ENCODE data around the gene TARBP1.
A peak's percentile ranks its signal among the peaks of the same experiment; 100 is the strongest.

TARBP1 gene

GRCh38 chr1:234477386-234478151, 1.4 kb downstream of the TARBP1 start:
- peaks cover 13% of the 10 kb centered on the region for H3K4me1 ChIP-seq (ENCODE audit: control insufficient read depth, insufficient read depth, low read length)

GRCh38 chr1:234476172-234476571, 2.8 kb downstream of the TARBP1 start:
- H3K4me3 ChIP-seq (ENCODE audit: low read length) = no peak overlapping the region
- no peak overlapping the region for H3K4me2 ChIP-seq (ENCODE audit: low read length)
- H3K27me3 ChIP-seq (ENCODE audit: control insufficient read depth, insufficient read depth, low read length) = peaks cover 9% of the 10 kb centered on the region
- peaks cover 13% of the 10 kb centered on the region for H3K4me1 ChIP-seq (ENCODE audit: control insufficient read depth, insufficient read depth, low read length)
- no peaks in the 10 kb centered on the region for H3K9me3 ChIP-seq (replicated peaks; ENCODE audit: low read length)
- H3K36me3 ChIP-seq (ENCODE audit: insufficient read depth, low read length) = no peaks in the 10 kb centered on the region
- H3K9ac ChIP-seq (ENCODE audit: low read depth, low read length) = no peak overlapping the region

More at GRCh38 chr1:234477386-234478151, 1.4 kb downstream of the TARBP1 start:
- H3K9me3 ChIP-seq (replicated peaks; ENCODE audit: low read length) = no peaks in the 10 kb centered on the region
- H3K4me3 ChIP-seq (ENCODE audit: low read length) = peak overlapping the region; percentile 100
- H3K9ac ChIP-seq (ENCODE audit: low read depth, low read length) = peak overlapping the region; percentile 86
- H3K36me3 ChIP-seq (ENCODE audit: insufficient read depth, low read length) = no peaks in the 10 kb centered on the region
- peaks cover 19% of the 10 kb centered on the region for H3K27me3 ChIP-seq (ENCODE audit: control insufficient read depth, insufficient read depth, low read length)
- H3K4me2 ChIP-seq (ENCODE audit: low read length) = peak overlapping the region; percentile 98

DNA sequence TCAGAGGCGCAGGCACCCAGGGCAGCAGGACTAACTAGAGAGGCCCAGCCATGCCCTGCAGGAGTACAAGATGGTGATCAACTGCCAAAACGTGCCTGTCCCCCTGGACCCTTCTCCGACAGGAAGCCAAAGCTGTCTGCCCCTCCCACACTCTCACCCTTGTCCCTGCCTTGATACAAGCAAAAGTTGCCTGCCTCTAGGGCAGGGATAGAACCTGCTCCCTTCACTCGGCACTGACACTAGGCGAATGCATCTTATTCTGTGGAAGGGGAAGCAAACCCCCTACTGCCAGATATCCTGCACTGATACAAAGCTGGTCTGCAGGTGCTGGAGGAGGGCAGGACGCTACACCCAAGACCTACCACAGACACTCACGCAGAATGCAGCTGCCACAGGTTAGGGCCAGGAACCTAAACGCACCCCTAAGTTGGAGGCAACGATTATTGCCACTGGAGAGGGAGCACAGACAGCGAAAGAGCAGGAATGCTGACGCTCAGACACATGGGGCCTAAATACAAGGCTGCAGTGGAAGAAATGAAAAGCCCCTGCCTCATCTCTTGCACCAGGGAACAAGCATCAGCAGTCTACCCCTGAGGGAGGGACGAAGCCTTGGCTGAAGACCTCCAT, 3.7 kb downstream of the TARBP1 start:
- no peaks in the 10 kb centered on the region for H3K9me3 ChIP-seq (replicated peaks; ENCODE audit: low read length)
- H3K4me1 ChIP-seq (ENCODE audit: control insufficient read depth, insufficient read depth, low read length) = peaks cover 13% of the 10 kb centered on the region
- H3K27me3 ChIP-seq (ENCODE audit: control insufficient read depth, insufficient read depth, low read length) = peaks cover 4% of the 10 kb centered on the region
- no peak overlapping the region for H3K4me2 ChIP-seq (ENCODE audit: low read length)
- no peaks in the 10 kb centered on the region for H3K36me3 ChIP-seq (ENCODE audit: insufficient read depth, low read length)
- H3K4me3 ChIP-seq (ENCODE audit: low read length) = no peak overlapping the region
- no peak overlapping the region for H3K9ac ChIP-seq (ENCODE audit: low read depth, low read length)

DNA sequence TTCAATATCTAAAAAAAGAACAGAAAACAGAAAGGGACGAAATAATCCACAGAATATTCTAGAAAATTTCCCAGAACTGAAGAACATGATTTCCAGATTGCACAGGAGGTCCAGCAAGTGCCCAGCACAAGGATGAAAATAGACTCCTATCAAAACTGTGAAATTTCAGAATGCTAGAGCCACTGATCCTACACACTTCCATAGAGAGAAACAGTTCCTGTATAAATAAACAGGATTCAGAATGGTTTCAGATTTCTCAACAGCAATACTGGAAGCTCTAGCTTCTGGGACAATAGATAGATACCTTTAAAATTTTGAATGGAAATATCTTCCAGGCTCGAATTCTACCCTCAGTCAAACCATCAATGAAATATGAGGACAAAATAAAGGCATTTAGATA, 4.6 kb downstream of the TARBP1 start:
- Histone ChIP-seq H3K4me3 (ENCODE audit: low read length) (no peak overlapping the region), H3K4me2 (ENCODE audit: low read length) (no peak overlapping the region), H3K36me3 (ENCODE audit: insufficient read depth, low read length) (no peaks in the 10 kb centered on the region), H3K9me3 (replicated peaks; ENCODE audit: low read length) (no peaks in the 10 kb centered on the region), H3K4me1 (ENCODE audit: control insufficient read depth, insufficient read depth, low read length) (peaks cover 12% of the 10 kb centered on the region), H3K27me3 (ENCODE audit: control insufficient read depth, insufficient read depth, low read length) (no peaks in the 10 kb centered on the region), H3K9ac (ENCODE audit: low read depth, low read length) (no peak overlapping the region)

DNA sequence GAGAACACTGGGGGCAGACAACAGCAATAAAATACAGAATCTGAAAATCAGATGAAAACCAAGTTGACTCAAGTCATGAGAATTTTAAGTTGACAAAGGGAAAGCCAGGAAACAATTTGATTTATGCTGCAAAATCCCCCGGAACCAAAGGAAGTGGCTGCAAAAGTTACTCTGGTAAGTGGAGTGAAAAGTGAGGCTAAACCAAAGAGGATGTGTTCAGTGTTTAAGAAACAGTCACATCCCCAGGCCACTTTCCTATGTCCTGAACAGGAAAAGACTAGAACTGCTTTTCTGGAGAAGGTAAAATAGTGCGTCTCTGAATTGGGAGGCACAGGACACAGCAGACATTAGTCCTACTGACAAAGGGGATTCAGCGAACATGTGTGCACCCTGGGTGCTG, 5.9 kb downstream of the TARBP1 start:
- peaks cover 3% of the 10 kb centered on the region for H3K36me3 ChIP-seq (ENCODE audit: insufficient read depth, low read length)
- H3K4me3 ChIP-seq (ENCODE audit: low read length) = no peak overlapping the region
- no peaks in the 10 kb centered on the region for H3K9me3 ChIP-seq (replicated peaks; ENCODE audit: low read length)
- no peak overlapping the region for H3K4me2 ChIP-seq (ENCODE audit: low read length)
- peaks cover 9% of the 10 kb centered on the region for H3K4me1 ChIP-seq (ENCODE audit: control insufficient read depth, insufficient read depth, low read length)
- H3K27me3 ChIP-seq (ENCODE audit: control insufficient read depth, insufficient read depth, low read length) = no peaks in the 10 kb centered on the region
- H3K9ac ChIP-seq (ENCODE audit: low read depth, low read length) = no peak overlapping the region

DNA sequence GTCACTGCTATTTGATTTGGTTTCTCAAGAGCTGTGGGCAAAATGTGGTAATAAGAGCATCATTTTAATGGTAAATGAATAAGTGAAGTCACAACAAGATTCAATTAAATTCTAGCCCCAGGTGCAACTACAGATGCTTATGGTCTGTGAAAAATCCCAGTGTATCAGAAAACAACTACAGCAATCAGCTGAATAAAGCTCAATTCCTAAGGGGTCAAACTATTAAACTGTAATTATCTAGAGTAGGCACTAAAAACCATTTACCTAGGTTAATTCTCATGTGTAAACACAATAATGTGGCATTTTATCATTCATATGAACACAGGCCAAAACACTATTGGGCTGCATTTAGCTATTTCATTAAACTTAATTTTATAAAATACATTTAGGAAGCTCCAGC, 9.6 kb downstream of the TARBP1 start:
- Histone ChIP-seq H3K9me3 (replicated peaks; ENCODE audit: low read length) (no peaks in the 10 kb centered on the region), H3K27me3 (ENCODE audit: control insufficient read depth, insufficient read depth, low read length) (no peaks in the 10 kb centered on the region), H3K9ac (ENCODE audit: low read depth, low read length) (no peak overlapping the region), H3K4me3 (ENCODE audit: low read length) (no peak overlapping the region), H3K36me3 (ENCODE audit: insufficient read depth, low read length) (peaks cover 12% of the 10 kb centered on the region), H3K4me1 (ENCODE audit: control insufficient read depth, insufficient read depth, low read length) (no peaks in the 10 kb centered on the region), H3K4me2 (ENCODE audit: low read length) (no peak overlapping the region)

GRCh38 chr1:234468580-234468979, 10.4 kb downstream of the TARBP1 start:
- no peaks in the 10 kb centered on the region for H3K4me1 ChIP-seq (ENCODE audit: control insufficient read depth, insufficient read depth, low read length)
- H3K27me3 ChIP-seq (ENCODE audit: control insufficient read depth, insufficient read depth, low read length) = no peaks in the 10 kb centered on the region
- no peak overlapping the region for H3K4me3 ChIP-seq (ENCODE audit: low read length)
- H3K36me3 ChIP-seq (ENCODE audit: insufficient read depth, low read length) = peaks cover 12% of the 10 kb centered on the region
- H3K9me3 ChIP-seq (replicated peaks; ENCODE audit: low read length) = no peaks in the 10 kb centered on the region
- no peak overlapping the region for H3K9ac ChIP-seq (ENCODE audit: low read depth, low read length)
- H3K4me2 ChIP-seq (ENCODE audit: low read length) = no peak overlapping the region

- no peaks in the 10 kb centered on the region for H3K27me3 ChIP-seq (ENCODE audit: control insufficient read depth, insufficient read depth, low read length)
- no peaks in the 10 kb centered on the region for H3K4me1 ChIP-seq (ENCODE audit: control insufficient read depth, insufficient read depth, low read length)
- H3K36me3 ChIP-seq (ENCODE audit: insufficient read depth, low read length) = peaks cover 14% of the 10 kb centered on the region
- H3K9ac ChIP-seq (ENCODE audit: low read depth, low read length) = no peak overlapping the region
- no peaks in the 10 kb centered on the region for H3K9me3 ChIP-seq (replicated peaks; ENCODE audit: low read length)
- H3K4me2 ChIP-seq (ENCODE audit: low read length) = no peak overlapping the region
- no peak overlapping the region for H3K4me3 ChIP-seq (ENCODE audit: low read length)
These were observed 11.2 kb downstream of the TARBP1 start for GRCh38 chr1:234467821-234468220.

DNA sequence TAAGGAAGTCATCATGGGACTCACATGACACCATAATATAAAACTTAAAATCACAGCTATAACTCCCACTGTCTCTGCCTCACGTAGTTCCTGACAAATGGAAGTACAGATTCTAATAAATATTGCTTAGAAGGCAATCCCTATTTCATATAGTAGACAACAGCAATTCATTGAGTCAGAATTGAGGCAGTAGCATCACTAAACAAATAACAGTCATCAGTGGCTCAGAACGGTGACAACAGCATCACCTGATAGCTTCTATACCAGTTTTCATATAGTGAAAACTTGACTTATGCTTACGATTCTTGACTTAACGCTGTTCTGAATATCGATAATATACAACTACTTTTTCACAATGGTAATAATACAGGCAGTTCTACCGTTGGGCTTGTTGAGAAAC, 12.0 kb downstream of the TARBP1 start:
- Histone ChIP-seq H3K4me3 (ENCODE audit: low read length) (no peak overlapping the region), H3K27me3 (ENCODE audit: control insufficient read depth, insufficient read depth, low read length) (no peaks in the 10 kb centered on the region), H3K4me1 (ENCODE audit: control insufficient read depth, insufficient read depth, low read length) (no peaks in the 10 kb centered on the region), H3K9me3 (replicated peaks; ENCODE audit: low read length) (no peaks in the 10 kb centered on the region), H3K4me2 (ENCODE audit: low read length) (no peak overlapping the region), H3K9ac (ENCODE audit: low read depth, low read length) (no peak overlapping the region), H3K36me3 (ENCODE audit: insufficient read depth, low read length) (peaks cover 14% of the 10 kb centered on the region)

DNA sequence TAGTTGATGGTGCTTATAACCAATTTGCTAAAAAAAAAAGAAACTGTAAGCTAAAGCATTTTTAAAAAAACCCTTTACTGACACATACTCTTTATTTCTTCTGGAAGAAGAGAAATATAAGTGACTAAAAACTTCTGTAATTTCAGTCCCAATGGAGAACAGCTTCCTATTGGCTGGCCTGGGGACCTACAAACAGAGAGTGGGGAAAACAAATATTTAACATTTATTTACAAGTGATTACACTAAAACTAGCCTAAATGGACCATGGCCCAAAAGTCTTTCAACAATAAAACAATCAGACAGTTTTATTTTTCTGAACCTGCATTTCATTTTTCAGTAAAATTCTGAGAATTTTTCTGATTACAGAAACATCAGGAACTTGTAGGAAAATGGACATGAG, 15.2 kb downstream of the TARBP1 start:
- H3K4me2 ChIP-seq (ENCODE audit: low read length) = no peak overlapping the region
- H3K9me3 ChIP-seq (replicated peaks; ENCODE audit: low read length) = no peaks in the 10 kb centered on the region
- no peaks in the 10 kb centered on the region for H3K4me1 ChIP-seq (ENCODE audit: control insufficient read depth, insufficient read depth, low read length)
- no peak overlapping the region for H3K4me3 ChIP-seq (ENCODE audit: low read length)
- no peak overlapping the region for H3K9ac ChIP-seq (ENCODE audit: low read depth, low read length)
- H3K27me3 ChIP-seq (ENCODE audit: control insufficient read depth, insufficient read depth, low read length) = no peaks in the 10 kb centered on the region
- H3K36me3 ChIP-seq (ENCODE audit: insufficient read depth, low read length) = peaks cover 15% of the 10 kb centered on the region

GRCh38 chr1:234460652-234461051, 18.3 kb downstream of the TARBP1 start:
- Histone ChIP-seq H3K4me2 (ENCODE audit: low read length) (no peak overlapping the region), H3K9ac (ENCODE audit: low read depth, low read length) (no peak overlapping the region), H3K4me3 (ENCODE audit: low read length) (no peak overlapping the region), H3K4me1 (ENCODE audit: control insufficient read depth, insufficient read depth, low read length) (no peaks in the 10 kb centered on the region), H3K27me3 (ENCODE audit: control insufficient read depth, insufficient read depth, low read length) (no peaks in the 10 kb centered on the region), H3K9me3 (replicated peaks; ENCODE audit: low read length) (no peaks in the 10 kb centered on the region), H3K36me3 (ENCODE audit: insufficient read depth, low read length) (peaks cover 12% of the 10 kb centered on the region)
